Thoracic aorta (tissue), 2 donors: Measurements from ENCODE around the gene USP46. TPM values are rescaled to one million over a fixed set of nuclear protein-coding genes. Genes with fewer than 3 reads are reported as not detected.

Experiments used
- ATAC-seq: fragments of 150-250 bp; one replicate; pipeline ENCODE4 v1.8.0; 2017; ENCODE audit warnings: low read depth; ENCODE audit not compliant: insufficient number of reproducible peaks, low FRiP score
- DNase-seq: peaks from one replicate; pipeline ENCODE4 v3.0.0-alpha.2; 2020; ENCODE audit warnings: low spot score
- H3K27ac ChIP-seq, 2 donors: fragments of 200-600 bp; sonication (generic); 1 replicate in 1 of 2; 2 replicates in 1 of 2; pipeline ENCODE4 v1.5.1; 2016; ENCODE audit warnings: mild to moderate bottlenecking in 2 of 2, moderate library complexity in 2 of 2
- H3K27me3 ChIP-seq: fragments of 200-600 bp; sonication (generic); replicated peaks from 2 replicates; pipeline ENCODE4 v1.6.0; 2016; ENCODE audit warnings: mild to moderate bottlenecking; ENCODE audit not compliant: insufficient read depth
- H3K36me3 ChIP-seq: fragments of 200-600 bp; sonication (generic); one replicate; pipeline ENCODE4 v1.5.1; 2016
- H3K4me1 ChIP-seq, 2 donors: fragments of 200-600 bp; sonication (generic); 1 replicate in 1 of 2; 2 replicates in 1 of 2; pipeline versions ENCODE4 v1.5.1 to v1.6.0; 2016; ENCODE audit warnings: low read depth in 2 of 2, mild to moderate bottlenecking in 1 of 2; ENCODE audit not compliant: control insufficient read depth in 1 of 2
- H3K4me3 ChIP-seq: fragments of 200-600 bp; sonication (generic); 2 replicates; pipeline ENCODE4 v1.5.1; 2016; ENCODE audit warnings: mild to moderate bottlenecking
- H3K9me3 ChIP-seq: fragments of 200-600 bp; sonication (generic); 2 replicates; pipeline ENCODE4 v1.5.1; 2016
- CTCF ChIP-seq: fragments of 200-600 bp; sonication (generic); IDR thresholded peaks from one replicate; pipeline ENCODE4 v1.5.1; 2019; ENCODE audit warnings: antibody characterized with exemption
- total RNA-seq, 2 donors: library from RNA; depleted of rRNA; stranded (reverse); fragments of >200 nt; gene quantifications; one replicate each; pipeline versions ENCODE4 v1.1.0 to v1.2.3, GENCODE V29; 2016

Gene USP46
- 10 to 100 TPM; 12.2 to 15.5 TPM for total RNA-seq

- Histone ChIP-seq H3K4me1 (peaks cover 21 to 49% of the 10 kb centered on the region in 2 donors), H3K4me3 (peak within 1 kb of the TSS; percentile 99)
- TF ChIP-seq CTCF = no peak
Measured at GRCh38 chr4:52659001-52659721, at the start of gene USP46. Gene USP46 (minus strand): TSS chr4:52659301. CDS start chr4:52659150, 151 bp downstream.

GRCh38 chr4:52704661-52705060 lies 45.6 kb upstream of the USP46 start:
- Histone ChIP-seq H3K4me3 (no peak overlapping the region), H3K9me3 (no peaks in the 10 kb centered on the region), H3K27me3 (no peaks in the 10 kb centered on the region), H3K27ac (no peak overlapping the region), H3K4me1 (peaks cover 5 to 13% of the 10 kb centered on the region in 2 donors), H3K36me3 (no peaks in the 10 kb centered on the region)
- DNase-seq (no peak), ATAC-seq (no peak)
- no peak for TF ChIP-seq CTCF

More at GRCh38 chr4:52659001-52659721, at the start of gene USP46:
- Histone ChIP-seq H3K27me3 (no peaks in the 10 kb centered on the region), H3K27ac (peak within 1 kb of the TSS; percentile 99 to 100), H3K9me3 (no peaks in the 10 kb centered on the region), H3K36me3 (peaks cover 4% of the 10 kb centered on the region)
- DNase-seq (peak; percentile 24), ATAC-seq (peak; percentile 40)

GRCh38 chr4:52704133-52704532 lies 45.0 kb upstream of the USP46 start:
- no peak for DNase-seq
- Histone ChIP-seq H3K9me3 (no peaks in the 10 kb centered on the region), H3K27me3 (no peaks in the 10 kb centered on the region), H3K36me3 (no peaks in the 10 kb centered on the region), H3K4me1 (peaks cover 5 to 13% of the 10 kb centered on the region in 2 donors), H3K27ac (no peak overlapping the region), H3K4me3 (no peak overlapping the region)
- ATAC-seq = no peak
- TF ChIP-seq CTCF = no peak

- no peaks in the 10 kb centered on the region for H3K27me3 ChIP-seq
- DNase-seq = no peak
- no peak for ATAC-seq
- TF ChIP-seq CTCF = no peak
- no peaks in the 10 kb centered on the region for H3K36me3 ChIP-seq
- H3K4me3 ChIP-seq = no peak overlapping the region
- H3K27ac ChIP-seq = no peak overlapping the region
- H3K9me3 ChIP-seq = no peaks in the 10 kb centered on the region
- H3K4me1 ChIP-seq = peaks cover 5 to 16% of the 10 kb centered on the region in 2 donors
Measured at GRCh38 chr4:52701207-52701606, 42.1 kb upstream of the USP46 start.

- H3K27me3 ChIP-seq = no peaks in the 10 kb centered on the region
- no peak for TF ChIP-seq CTCF
- ATAC-seq = no peak
- no peak overlapping the region for H3K27ac ChIP-seq
- peaks cover 0 to 4% of the 10 kb centered on the region in 2 donors for H3K4me1 ChIP-seq
- H3K9me3 ChIP-seq = peaks cover 15% of the 10 kb centered on the region
- H3K4me3 ChIP-seq = no peak overlapping the region
- no peak for DNase-seq
- no peaks in the 10 kb centered on the region for H3K36me3 ChIP-seq
Measured at GRCh38 chr4:52694936-52695335, 35.8 kb upstream of the USP46 start.
